Epithelial cell of proximal tubule (primary cell): ENCODE results near the gene TMEM129. TPM values are rescaled to one million over a fixed set of nuclear protein-coding genes. Genes with fewer than 3 reads are reported as not detected.

Source experiments
- DNase-seq: peaks from one replicate; pipeline ENCODE4 v3.0.0-alpha.2; 2011; ENCODE audit warnings: low read depth
- H3K4me3 ChIP-seq: 2 replicates; pipeline ENCODE4 v1.5.1; 2011; ENCODE audit warnings: low read depth, mild to moderate bottlenecking, low read length
- total RNA-seq: library from RNA; depleted of rRNA; stranded (reverse); fragments of >200 nt; gene quantifications from 2 replicates; pipeline ENCODE4 v1.2.3, GENCODE V29; 2015
- TF ChIP-seq, protein P1 (sequence below): conservative IDR thresholded peaks from 2 replicates; pipeline ENCODE4 v1.5.1; 2012; ENCODE audit warnings: low read depth, mild to moderate bottlenecking, low read length

TMEM129 gene
- total RNA-seq, 1 donor from 2014 or later = 50.9 TPM

DNA sequence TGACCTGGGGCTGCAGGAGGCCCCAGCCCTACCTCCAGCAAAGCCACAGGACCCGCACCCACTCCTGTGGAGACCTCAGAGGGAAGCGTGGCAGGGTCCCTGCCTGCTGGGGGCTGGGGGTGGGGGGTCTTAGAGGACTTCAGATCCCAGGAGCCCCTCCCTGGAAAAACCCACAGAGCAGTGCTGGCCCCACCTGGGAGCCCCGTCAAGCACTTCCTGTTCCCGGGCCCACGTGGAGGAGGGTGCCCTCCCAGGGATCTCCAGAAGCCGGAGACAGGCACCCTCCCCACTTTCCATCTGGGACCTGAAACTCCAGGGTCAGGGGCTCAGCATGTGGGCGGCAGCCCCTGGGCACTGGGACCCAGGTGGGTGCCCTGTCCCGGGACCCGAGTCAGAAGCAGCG, 32.2 kb upstream of the TMEM129 start:
- no peak overlapping the region for H3K4me3 ChIP-seq
- TF ChIP-seq, protein P1, sequence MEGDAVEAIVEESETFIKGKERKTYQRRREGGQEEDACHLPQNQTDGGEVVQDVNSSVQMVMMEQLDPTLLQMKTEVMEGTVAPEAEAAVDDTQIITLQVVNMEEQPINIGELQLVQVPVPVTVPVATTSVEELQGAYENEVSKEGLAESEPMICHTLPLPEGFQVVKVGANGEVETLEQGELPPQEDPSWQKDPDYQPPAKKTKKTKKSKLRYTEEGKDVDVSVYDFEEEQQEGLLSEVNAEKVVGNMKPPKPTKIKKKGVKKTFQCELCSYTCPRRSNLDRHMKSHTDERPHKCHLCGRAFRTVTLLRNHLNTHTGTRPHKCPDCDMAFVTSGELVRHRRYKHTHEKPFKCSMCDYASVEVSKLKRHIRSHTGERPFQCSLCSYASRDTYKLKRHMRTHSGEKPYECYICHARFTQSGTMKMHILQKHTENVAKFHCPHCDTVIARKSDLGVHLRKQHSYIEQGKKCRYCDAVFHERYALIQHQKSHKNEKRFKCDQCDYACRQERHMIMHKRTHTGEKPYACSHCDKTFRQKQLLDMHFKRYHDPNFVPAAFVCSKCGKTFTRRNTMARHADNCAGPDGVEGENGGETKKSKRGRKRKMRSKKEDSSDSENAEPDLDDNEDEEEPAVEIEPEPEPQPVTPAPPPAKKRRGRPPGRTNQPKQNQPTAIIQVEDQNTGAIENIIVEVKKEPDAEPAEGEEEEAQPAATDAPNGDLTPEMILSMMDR = no peak
- no peak for DNase-seq

DNA sequence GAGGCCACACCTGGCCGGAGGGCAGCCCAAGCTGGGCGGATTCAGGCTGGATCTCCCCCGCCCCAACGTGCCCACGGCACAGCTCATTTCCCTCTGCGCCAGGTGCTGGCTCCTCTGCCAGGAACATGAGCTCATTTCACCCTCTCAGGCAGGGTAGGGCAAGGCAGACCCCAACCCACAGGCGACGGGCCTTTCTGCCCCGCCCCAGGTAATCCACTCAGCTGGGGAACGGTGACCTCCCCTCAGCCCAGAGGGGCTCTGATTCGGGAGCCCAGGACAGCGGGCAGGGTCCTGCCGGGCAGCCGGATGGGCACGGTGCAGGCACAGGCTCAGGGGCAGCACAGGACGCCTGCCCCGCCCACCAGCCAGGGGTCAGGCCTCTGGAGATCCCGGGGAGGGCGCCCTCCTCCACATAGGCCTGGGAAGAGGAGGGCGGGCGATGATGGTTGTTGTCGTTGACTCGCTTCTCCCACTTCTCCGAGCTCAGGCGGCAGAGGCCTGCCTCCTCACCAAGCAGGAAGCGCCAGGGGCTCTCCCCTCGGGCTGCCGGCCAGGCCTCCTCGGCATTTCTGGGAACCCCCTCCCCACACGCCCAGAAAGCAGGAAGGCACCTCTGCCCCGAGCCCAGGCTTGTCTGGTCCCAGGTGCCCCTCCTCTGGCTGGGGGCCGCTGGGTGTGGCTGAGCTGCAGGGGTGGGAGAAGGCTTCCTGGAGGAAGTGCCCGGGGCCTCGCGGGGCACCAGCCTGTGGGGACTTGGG, 31.3 kb upstream of the TMEM129 start:
- DNase-seq = no peak
- TF ChIP-seq, protein P1 = no peak
- no peak overlapping the region for H3K4me3 ChIP-seq

DNA sequence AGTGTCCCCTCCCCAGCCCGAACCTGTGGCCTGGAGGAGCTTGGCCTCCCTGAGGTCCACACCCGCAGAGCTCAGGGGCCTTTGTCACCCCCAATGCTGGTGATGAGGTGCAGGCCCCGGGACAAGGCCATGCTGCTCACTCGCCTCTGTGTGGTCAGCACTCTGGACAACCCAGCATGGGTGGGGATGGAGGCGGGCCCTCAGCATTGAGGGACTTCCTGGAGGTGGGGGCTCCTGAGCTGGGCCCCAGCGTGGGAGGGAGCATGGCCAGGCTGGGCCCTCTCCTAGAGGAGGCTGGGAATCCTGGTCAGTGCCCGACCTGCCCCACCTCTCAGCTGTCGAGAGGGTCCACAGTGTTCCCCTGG, 30.8 kb upstream of the TMEM129 start:
- TF ChIP-seq, protein P1 = no peak
- DNase-seq = no peak
- H3K4me3 ChIP-seq = no peak overlapping the region

DNA sequence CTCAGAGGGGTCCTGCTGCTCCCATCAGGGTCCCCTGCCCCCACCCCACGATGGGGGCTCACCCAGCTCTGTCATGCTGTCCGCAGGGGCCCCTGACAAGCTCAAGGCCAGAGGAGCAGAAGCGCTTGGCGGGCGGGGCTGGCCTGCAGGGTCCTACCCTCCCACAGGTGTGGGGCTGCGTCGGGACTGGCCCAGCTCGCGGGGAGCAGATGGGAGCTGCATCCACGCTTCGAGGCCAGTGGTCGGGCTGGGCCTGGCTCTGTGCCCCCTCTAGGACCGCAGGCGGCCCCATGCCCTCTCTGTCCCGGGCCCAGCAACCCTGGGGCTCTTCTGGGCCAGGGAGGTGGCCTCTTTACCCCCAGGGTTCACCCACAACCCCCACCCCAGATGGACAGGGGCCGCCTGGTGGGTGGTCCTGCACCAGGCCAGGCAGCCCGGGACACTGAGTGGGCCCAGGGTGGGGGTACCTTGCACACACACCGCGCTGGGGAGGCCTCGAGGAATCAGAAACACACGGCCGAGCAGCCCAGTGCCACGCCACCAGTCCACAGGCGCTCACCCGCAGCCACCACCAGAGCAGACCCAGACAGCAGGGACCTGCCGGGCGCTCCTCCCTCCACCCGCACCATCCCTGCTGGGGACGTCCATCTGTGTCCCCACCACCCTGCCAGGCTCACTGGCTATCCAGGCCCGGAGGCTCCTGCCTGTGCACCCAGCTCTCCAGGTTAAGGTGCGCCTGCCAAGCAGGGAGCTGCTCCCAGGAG, 30.2 kb upstream of the TMEM129 start:
- TF ChIP-seq, protein P1 = no peak
- DNase-seq = no peak
- H3K4me3 ChIP-seq = no peak overlapping the region

DNA sequence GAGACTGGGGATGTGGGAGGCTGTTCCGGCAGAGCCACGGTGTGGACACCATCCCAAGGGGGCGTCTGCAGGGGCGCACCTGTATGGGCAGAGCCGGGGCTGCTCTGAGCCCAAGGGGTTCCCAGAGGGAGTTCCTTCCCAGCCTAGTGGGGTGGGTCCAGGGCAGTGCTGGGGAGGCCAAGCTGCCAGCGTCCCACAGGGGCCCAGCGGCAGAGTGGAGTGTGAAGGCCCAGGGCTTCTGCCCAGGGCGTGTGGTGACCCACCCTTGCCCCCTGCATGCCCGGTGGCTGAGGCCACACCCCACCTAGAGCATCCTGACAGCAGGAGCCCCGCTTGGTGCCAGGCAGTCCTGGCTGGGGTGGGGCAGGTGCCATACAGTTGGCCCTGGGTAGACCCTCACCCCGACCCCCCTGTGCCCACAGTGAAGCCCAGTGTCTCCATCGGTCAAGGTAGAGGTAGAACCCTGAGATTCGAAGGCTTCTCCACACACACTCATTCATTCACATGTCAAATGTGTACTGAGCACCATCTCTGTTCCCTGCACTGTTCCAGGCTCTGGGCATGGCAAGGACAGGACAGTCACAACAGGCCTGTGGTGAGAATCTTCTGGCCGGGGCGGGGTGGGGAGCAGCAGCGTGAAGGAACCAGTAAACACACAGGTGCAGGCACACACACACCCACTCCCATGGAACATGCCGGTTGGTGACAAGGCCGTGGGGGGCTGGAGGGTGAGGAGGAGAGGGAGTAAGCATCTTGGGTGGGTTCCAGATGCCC, 29.4 kb upstream of the TMEM129 start:
- TF ChIP-seq, protein P1 = no peak
- DNase-seq = no peak
- H3K4me3 ChIP-seq = no peak overlapping the region

DNA sequence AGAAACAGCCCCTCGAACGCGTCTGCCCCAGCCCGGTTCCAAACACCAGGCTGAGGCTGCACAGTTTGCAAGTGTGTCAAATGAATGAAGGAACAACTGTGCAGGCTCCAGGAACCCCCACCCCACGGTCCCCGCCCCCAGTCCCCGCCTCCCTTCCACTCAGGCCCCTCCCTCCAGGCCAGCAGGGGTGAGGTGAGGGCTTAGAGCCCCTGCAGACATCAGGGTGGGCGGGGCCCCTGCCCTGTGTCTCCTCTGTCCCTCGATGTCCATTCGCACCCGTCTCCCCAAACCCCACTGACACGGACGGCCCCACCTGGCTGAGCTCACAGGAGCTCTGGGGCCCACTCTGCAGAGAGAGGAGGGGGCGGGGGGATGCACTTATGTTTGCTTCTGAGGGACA, 28.7 kb upstream of the TMEM129 start:
- DNase-seq = no peak
- H3K4me3 ChIP-seq = no peak overlapping the region

More for the DNA sequence above, 28.7 kb upstream of the TMEM129 start:
- TF ChIP-seq, protein P1 = no peak
